COLO829 (cell line): Measurements from ENCODE around the gene GMCL1.
"Not testable (repeated sequence)": the region's sequence is repeated elsewhere in the genome, so short reads cannot be mapped to it uniquely, and the experiment has no call there.

ENCODE experiments used
- DNase-seq: peaks from one replicate; pipeline ENCODE4 v3.0.0; 2012; ENCODE audit warnings: low spot score

GMCL1 gene

DNA sequence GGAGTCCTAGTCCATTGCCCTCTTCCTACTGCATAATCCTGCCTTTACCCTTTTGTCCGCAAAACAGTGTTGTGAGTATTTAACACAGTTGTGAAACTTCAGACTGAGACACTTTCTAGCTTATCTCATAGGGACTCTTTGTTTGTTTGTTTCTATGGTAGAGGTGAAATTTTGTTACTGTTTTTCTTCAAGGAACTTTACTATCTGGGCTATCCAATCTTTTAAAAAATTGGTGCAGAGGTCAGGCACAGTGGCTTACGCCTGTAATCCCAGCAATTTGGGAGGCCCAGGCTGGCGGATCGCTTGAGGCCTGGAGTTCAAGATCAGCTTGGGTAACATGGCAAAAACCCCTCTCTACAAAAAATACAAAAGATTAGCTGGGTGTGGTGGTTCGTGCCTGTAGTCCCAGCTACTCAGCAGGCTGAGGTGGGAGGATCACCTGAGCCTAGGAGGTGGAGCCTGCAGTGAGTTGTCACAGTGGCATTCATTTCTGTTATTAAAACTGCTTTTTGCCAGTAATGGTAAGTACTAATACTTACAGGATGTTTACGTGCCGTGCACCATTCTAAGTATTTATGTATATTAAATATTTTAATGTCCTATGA, 18.8 kb downstream of the GMCL1 start:
- DNase-seq: no peak

DNA sequence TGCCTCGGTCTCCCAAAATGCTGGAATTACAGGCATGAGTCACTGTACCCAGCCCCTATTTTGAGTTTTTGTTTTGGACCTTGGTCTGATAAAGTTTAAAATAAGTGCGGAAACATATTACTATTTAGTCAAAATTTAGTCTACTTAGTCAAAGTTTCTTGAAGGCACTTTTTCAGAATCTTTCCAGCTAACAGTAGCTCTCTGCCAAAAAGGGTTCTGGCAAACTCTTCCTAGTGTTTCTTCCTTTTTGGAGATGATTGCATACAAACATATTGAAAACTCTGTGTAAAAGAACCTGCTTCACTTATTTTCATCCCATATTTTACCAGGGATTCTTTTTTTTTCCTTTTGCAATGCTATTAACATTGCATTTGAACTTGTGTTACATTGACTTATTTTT, 28.8 kb downstream of the GMCL1 start:
- no peak for DNase-seq

DNA sequence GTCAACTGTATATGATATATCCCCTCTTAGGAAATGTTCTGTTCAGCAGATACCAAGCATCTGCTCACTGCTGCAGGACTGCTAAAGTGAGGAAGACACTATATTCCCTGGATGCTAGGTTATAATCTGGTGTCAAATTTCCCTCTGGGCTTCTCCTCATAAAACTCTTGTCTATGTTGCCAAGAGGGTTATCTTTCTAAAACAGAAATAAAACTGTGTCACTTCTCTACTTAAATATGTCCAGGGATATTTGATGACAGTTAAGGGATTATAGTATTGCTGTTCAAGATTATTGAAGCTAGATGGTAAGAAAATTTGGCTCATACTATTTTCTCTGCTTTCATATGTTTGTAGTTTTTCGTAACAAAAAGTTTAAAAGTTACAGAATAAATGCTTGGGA, 33.8 kb downstream of the GMCL1 start:
- DNase-seq: no peak

DNA sequence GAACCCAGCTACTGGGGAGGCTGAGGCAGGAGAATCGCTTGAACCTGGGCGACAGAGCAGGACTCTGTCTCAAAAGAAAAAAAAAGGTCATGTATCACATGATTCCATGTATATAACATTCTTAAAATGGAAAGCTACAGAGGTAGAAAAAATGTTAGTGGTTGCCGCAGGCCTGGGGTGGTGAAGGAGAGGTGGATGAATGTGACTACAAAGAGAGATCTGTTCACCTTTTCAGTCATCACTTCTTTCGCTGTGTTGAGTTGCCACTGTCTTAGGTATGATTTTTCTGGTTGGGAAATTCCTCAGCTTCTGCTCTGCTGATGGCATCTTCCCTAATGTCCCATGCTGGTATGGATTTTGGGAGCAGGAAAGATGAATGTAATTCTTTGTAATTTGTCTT, 59.0 kb downstream of the GMCL1 start:
- DNase-seq: no peak

DNA sequence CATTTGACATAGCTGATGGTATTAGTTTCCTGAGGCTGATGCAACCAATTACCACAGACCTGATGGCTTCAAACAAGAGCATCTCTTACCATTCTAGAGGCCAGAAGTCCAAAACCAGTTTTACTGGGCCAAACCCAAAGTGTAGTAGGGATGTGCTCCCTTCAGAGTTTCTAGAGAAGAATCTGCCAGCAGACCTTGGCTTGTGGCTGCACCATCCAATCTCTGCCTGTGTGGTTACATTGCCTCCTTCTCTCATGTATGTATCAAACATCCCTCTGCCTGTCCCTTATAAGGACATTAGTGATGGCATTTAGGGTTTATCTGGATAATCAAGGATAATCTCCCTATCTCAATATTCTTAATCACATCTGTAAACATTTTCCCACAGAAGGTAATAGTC, 59.8 kb downstream of the GMCL1 start:
- no peak for DNase-seq

GRCh38 chr2:69890881-69891280, 61.4 kb downstream of the GMCL1 start:
- no peak for DNase-seq

DNA sequence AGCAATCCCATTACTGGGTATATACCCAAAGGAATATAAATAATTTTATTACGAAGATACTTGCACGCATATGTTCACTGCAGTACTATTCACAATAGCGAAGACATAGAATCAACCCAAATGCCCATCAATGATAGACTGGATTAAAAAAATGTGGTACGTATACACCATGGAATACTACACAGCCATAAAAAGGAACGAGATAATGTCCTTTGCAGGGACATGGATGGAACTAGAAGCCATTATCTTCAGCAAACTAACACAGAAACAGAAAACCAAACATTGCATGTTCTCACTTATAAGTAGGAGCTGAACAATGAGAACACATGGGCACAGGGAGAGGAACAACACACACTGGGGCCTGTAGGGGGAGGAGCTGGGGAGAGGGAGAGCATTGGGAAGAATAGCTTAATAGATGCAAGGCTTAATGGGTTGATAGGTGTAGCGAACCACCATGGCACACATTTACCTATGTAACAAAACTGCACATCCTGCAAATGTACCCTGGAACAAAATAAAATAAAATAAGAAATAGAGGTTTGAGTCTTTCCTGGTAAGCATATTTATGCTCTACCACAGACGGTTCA, 63.5 kb downstream of the GMCL1 start:
- DNase-seq: not testable (repeated sequence)

GRCh38 chr2:69893684-69894551, 64.5 kb downstream of the GMCL1 start, which contains the start of gene SNRNP27:
SNRNP27 (plus strand) TSS chr2:69893956; CDS start chr2:69893985, 29 bp downstream.
- peak; percentile 89 for DNase-seq

GRCh38 chr2:69894737-69895136, 65.3 kb downstream of the GMCL1 start:
- not testable (repeated sequence) for DNase-seq

- no peak for DNase-seq
Measured at GRCh38 chr2:69902213-69902922, 72.9 kb downstream of the GMCL1 start.

DNA sequence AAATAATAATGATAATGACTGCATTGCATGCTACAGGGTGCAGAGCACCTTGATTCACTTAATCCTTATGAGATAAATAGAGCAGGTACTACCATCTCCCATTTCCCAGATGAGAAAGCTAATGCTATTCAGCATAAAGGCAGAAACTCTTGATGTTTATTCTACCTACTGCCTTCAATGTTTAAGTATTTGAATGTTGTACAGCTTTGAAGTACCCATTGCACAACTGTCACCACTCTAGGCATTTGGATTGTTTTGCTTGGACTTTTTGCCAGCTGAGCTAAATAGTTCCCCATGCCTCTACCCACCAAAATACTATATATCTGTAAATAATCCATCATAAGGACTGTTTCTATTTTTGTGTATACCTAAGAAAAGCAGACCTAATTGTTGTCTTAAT, 77.8 kb downstream of the GMCL1 start:
- no peak for DNase-seq

DNA sequence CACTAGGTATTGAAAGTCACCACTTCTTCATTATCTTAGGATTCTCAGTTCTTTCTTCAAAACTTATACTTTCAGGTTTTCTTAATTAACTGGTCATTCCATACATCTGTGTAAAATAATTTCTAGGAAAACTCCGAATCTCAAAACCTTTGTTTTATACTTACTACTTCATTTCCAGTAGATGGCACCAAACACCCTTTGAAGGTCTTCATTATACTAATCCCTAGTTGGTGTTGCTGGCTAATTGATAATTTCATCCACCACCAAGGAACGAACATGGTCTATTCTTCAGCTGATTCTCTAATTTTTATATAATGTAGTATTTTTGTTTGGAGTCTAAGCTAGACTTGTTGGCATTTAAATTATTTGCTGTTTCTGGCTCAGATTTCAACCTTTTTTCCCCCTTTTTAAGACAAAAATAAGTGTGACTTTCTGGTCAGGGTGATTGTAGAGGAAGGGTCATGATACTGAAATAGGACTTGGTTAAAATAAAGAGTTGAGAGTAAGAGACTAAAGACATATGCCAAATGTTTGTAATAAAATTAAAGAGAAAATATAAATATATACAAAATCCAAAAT, 82.6 kb downstream of the GMCL1 start:
- DNase-seq: peak; percentile 48

DNA sequence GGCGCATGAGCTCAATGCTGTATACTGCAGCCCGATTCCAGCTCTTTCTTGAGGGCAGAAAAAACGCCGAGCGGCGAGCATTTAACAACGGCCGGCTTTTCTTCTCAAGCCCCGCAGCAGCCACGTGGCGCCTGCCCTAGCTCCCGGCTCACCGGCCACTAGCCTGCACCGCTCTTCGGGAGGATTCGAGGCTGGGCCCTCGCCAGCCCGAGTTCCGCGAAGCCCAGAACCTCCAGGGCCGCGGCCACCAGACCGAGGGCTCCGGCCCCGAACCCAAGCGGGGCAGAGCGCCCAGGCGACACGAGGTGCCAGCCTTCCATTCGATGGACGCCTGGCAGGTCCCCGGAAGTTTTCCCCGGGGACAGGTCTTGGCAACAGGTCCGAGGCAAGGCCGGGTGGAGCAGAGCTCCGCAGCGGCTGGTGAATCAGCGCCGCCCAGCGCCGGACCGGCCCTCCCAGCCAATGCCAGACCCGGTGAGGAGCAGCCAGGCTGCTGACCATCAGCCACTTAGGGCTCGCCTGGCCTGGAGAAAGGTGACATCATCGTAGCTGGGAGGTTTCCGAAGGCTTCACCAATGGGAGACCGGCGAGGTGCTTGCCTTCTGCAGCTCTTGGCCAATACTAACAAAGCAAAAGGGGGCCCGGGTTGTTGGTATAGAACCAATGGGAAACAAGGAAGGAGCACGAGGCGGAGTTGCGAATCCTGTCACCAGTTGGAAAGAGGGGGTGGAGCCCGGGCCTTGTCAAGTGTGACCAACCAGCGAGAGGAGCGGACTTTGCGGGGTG, 84.9 kb downstream of the GMCL1 start:
- DNase-seq: peak; percentile 24

DNA sequence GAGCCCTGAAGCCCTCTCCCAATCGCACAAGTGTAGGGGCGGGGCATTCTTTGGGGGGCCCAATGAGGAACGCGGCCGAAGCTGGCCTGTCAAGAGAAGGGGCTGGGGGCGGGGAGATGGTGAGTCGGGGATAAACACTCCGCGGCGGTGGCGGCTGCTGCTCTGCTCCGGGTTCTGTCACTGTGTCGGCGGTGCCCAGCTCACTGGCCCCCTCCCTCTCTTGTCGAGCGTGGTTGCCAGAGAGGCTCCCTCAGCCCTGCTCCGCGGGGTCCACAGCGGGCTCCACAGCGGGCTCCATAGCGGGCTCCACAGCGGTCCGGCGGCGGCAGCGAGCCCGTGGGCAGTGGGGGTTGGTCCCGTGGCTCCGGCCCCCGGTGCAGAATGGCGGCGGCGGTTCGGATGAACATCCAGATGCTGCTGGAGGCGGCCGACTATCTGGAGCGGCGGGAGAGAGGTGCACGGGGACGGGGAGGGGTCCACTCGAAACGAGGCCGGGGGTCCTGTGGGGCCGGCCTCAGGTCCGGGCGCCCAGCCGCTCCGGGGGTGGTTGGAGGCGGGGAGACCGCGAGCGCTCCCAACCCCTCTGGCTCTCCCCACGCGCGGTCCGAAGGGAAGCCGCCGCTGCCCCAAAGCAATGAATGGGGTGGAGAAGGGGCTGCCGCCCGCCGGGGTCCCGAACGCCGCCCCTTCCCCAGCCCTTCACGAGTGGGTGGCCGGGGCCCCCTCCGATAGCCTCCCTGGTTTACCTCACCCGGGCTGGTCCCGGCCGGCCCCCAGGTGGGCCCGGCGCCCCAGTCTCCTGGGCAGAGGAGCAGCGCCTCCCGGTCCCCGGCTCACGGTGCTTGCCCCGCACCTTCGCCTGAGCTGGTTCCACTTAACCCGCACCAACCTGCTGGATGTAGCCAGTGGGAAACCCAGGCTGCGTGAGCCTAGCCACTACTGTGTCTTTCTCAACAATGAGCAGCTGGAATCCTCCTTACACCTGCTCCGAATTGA, 85.8 kb downstream of the GMCL1 start, which contains the start of gene MXD1:
MXD1 (plus strand) TSS at position 160 of the 996 bp plus-strand sequence; CDS start at position 382, 222 bp downstream.
- DNase-seq: peak; percentile 97

- DNase-seq: no peak
Measured at GRCh38 chr2:69916106-69916505, 86.6 kb downstream of the GMCL1 start.

GRCh38 chr2:69917852-69918251, 88.4 kb downstream of the GMCL1 start:
- DNase-seq: no peak

- DNase-seq: no peak
Measured at GRCh38 chr2:69918401-69918800, 88.9 kb downstream of the GMCL1 start.

DNA sequence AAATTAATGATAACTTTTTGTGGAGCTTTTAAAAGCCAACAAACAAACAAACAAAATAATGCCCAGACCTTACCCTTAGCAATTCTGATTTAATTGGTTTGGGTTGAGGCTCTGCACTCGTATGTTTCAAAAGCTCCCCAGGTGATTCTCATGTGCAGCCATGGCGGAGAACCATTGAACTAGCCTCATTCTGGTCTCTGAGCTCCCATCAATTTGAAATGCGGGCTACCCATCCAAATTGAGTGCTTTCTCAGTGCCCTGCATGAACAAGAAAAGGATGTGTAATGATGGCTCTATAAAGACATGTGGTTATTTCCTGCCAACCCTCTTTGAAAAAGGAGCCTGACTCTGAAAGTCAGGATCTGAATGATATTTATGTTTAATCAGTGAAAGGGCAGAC, 93.7 kb downstream of the GMCL1 start:
- DNase-seq: no peak

DNA sequence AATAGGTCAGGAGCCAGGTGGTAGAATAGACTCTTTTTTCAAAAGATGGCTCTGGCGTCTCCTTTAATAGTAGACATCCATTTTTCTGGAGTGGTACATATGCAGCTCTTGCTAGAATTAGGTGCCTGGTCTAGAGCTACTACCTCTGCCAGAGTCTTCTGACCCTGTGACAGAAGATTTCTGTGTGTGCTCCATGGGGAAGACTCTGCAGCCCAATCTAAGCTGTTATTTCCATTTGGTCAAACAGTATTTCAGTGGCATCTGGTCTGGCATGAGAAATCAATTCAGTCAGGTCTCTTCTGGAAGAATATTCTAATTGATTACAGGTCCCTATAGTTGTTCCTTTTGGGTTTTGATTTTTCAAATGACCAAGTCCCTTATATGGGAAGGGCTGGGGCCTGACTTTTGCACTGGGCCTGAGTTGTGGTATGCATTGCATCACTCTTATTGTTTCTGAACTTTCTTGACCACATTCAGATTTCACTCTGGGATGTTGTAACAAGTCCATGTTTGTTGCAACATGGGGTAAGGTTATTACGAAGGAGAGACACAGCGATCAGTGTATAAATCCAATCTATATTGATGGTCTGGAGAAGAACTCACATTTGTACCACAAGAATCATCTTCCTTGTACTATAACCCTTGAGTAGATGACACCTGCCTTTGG, 97.5 kb downstream of the GMCL1 start:
- DNase-seq: no peak
